Measurements from ENCODE around the gene SLC28A2.

SLC28A2 gene

GRCh38 chr15:45326741-45327140 is 74.7 kb downstream of the SLC28A2 start:
- DNase-seq: no peak
